CD4-positive, alpha-beta T cell treated with Interleukin-15 for 4 hours (primary cell): Measurements from ENCODE around the gene ADIPOR1.

Experiments
- DNase-seq: peaks from one replicate; pipeline ENCODE4 v3.0.0-alpha.2; 2020; ENCODE audit warnings: low spot score

ADIPOR1 gene

GRCh38 chr1:202972046-202972445 is 13.9 kb upstream of the ADIPOR1 start:
- no peak for DNase-seq

- DNase-seq = peak; percentile 46
Observed at GRCh38 chr1:202968895-202969295, 10.8 kb upstream of the ADIPOR1 start.

- DNase-seq = no peak
Observed at GRCh38 chr1:202968351-202968750, 10.2 kb upstream of the ADIPOR1 start.

- DNase-seq = peak; percentile 16
Observed at GRCh38 chr1:202967684-202968281, 9.7 kb upstream of the ADIPOR1 start.

GRCh38 chr1:202966006-202966898 is 8.1 kb upstream of the ADIPOR1 start:
- DNase-seq = no peak

- DNase-seq = no peak
Observed at GRCh38 chr1:202965422-202965821, 7.3 kb upstream of the ADIPOR1 start.

- no peak for DNase-seq
Observed at GRCh38 chr1:202964791-202965410, 6.8 kb upstream of the ADIPOR1 start.

- no peak for DNase-seq
Observed at GRCh38 chr1:202961220-202961880, 3.2 kb upstream of the ADIPOR1 start.

- DNase-seq = no peak
Observed at GRCh38 chr1:202959276-202959620, 1.1 kb upstream of the ADIPOR1 start.

- DNase-seq = no peak
Observed at GRCh38 chr1:202958544-202959275, 598 bp upstream of the ADIPOR1 start.

GRCh38 chr1:202956969-202957368 is 1.1 kb downstream of the ADIPOR1 start:
- DNase-seq = no peak

- no peak for DNase-seq
Observed at GRCh38 chr1:202954057-202954745, 3.9 kb downstream of the ADIPOR1 start.

- DNase-seq = no peak
Observed at GRCh38 chr1:202953392-202953791, 4.7 kb downstream of the ADIPOR1 start.

- DNase-seq = no peak
Observed at GRCh38 chr1:202952818-202953217, 5.3 kb downstream of the ADIPOR1 start.

- no peak for DNase-seq
Observed at GRCh38 chr1:202952099-202952498, 6.0 kb downstream of the ADIPOR1 start.

- DNase-seq = no peak
Observed at GRCh38 chr1:202951437-202951836, 6.7 kb downstream of the ADIPOR1 start.

GRCh38 chr1:202945483-202945882 is 12.6 kb downstream of the ADIPOR1 start:
- DNase-seq = no peak

- DNase-seq = no peak
Observed at GRCh38 chr1:202944438-202944921, 13.6 kb downstream of the ADIPOR1 start.

GRCh38 chr1:202942426-202942825 is 15.7 kb downstream of the ADIPOR1 start:
- DNase-seq = no peak

GRCh38 chr1:202941372-202941771 is 16.7 kb downstream of the ADIPOR1 start:
- DNase-seq = no peak

- no peak for DNase-seq
Observed at GRCh38 chr1:202940561-202940960, 17.6 kb downstream of the ADIPOR1 start.
